ENCODE results near the gene OR13J1.
A peak's percentile ranks its signal among the peaks of the same experiment; 100 is the strongest.
"Not testable (repeated sequence)": the region's sequence is repeated elsewhere in the genome, so short reads cannot be mapped to it uniquely, and the experiment has no call there.

OR13J1 gene

GRCh38 chr9:35904338-35904737 lies 34.1 kb upstream of the OR13J1 start:
- DNase-seq: no peak

GRCh38 chr9:35903049-35903448 lies 32.8 kb upstream of the OR13J1 start:
- DNase-seq: peak; percentile 64

- no peak for DNase-seq
Observed at GRCh38 chr9:35899021-35899420, 28.8 kb upstream of the OR13J1 start.

GRCh38 chr9:35898337-35898736 lies 28.1 kb upstream of the OR13J1 start:
- no peak for DNase-seq

- not testable (repeated sequence) for DNase-seq
Observed at GRCh38 chr9:35897376-35898099, 27.3 kb upstream of the OR13J1 start.

GRCh38 chr9:35896570-35896969 lies 26.4 kb upstream of the OR13J1 start:
- DNase-seq: no peak

GRCh38 chr9:35892051-35892450 lies 21.9 kb upstream of the OR13J1 start:
- no peak for DNase-seq

GRCh38 chr9:35891646-35892045 lies 21.4 kb upstream of the OR13J1 start:
- no peak for DNase-seq

GRCh38 chr9:35884908-35885307 lies 14.7 kb upstream of the OR13J1 start:
- DNase-seq: not testable (repeated sequence)

GRCh38 chr9:35882996-35883395 lies 12.8 kb upstream of the OR13J1 start:
- peak; percentile 37 for DNase-seq

GRCh38 chr9:35882263-35882848 lies 12.2 kb upstream of the OR13J1 start:
- DNase-seq: peak; percentile 78

- DNase-seq: no peak
Observed at GRCh38 chr9:35872505-35872904, 2.3 kb upstream of the OR13J1 start.

- no peak for DNase-seq
Observed at GRCh38 chr9:35871545-35871944, 1.3 kb upstream of the OR13J1 start.

GRCh38 chr9:35869621-35870216 lies 482 bp downstream of the OR13J1 start:
- no peak for DNase-seq

GRCh38 chr9:35868933-35869332 lies 1.3 kb downstream of the OR13J1 start:
- no peak for DNase-seq

GRCh38 chr9:35867538-35867937 lies 2.7 kb downstream of the OR13J1 start:
- no peak for DNase-seq

- no peak for DNase-seq
Observed at GRCh38 chr9:35864695-35865255, 5.4 kb downstream of the OR13J1 start.

GRCh38 chr9:35863583-35863982 lies 6.6 kb downstream of the OR13J1 start:
- no peak for DNase-seq

- no peak for DNase-seq
Observed at GRCh38 chr9:35862328-35862727, 7.9 kb downstream of the OR13J1 start.

- no peak for DNase-seq
Observed at GRCh38 chr9:35861161-35861897, 8.9 kb downstream of the OR13J1 start.

- no peak for DNase-seq
Observed at GRCh38 chr9:35859990-35860339, 10.2 kb downstream of the OR13J1 start.

- peak; percentile 19 for DNase-seq
Observed at GRCh38 chr9:35859310-35859989, 10.8 kb downstream of the OR13J1 start.

GRCh38 chr9:35858458-35858857 lies 11.7 kb downstream of the OR13J1 start:
- no peak for DNase-seq
